HCT116 (cell line): ENCODE measurements around the gene ZMYND19. TPM values are rescaled to one million over a fixed set of nuclear protein-coding genes. Genes with fewer than 3 reads are reported as not detected.

Source experiments
- ATAC-seq: fragments of 200-7000 bp; cut with Tn5 transposase; 2 replicates; pipeline ENCODE4 v1.9.1; 2020; ENCODE audit warnings: mild to moderate bottlenecking, moderate library complexity
- BruUV-seq: library from RNA; stranded (reverse); fragments of 400-500 nt; replicated peaks from 2 replicates; lab custom pipeline; 2021; lab: Mats Ljungman, UMichigan
- CTCF ChIA-PET: fragments of 300-600 bp; sonication (Branson Sonifier 250); formaldehyde crosslinking; loops from one replicate; lab custom pipeline; 2021; ENCODE audit warnings: antibody characterized with exemption; lab: Charles Lee
- POLR2A ChIA-PET: fragments of 300-600, 350-600 bp; sonication (Branson Sonifier 250); formaldehyde crosslinking; loops from one replicate; lab custom pipeline; 2021; ENCODE audit warnings: antibody characterized with exemption; lab: Charles Lee
- RAD21 ChIA-PET, 2 experiments: fragments of 300-600 bp; sonication (Branson Sonifier 250); formaldehyde crosslinking; loops; one replicate each; lab custom pipeline; 2023; ENCODE audit warnings: low total read pairs in 2 of 2; ENCODE audit not compliant: uncharacterized antibody in 2 of 2, unreplicated experiment in 2 of 2, low non-redundant PET in 1 of 2; lab: Charles Lee
- DNase-seq: peaks from one replicate; pipeline ENCODE4 v3.0.0-alpha.2; 2010; ENCODE audit warnings: low read depth, low spot score
- H2AFZ ChIP-seq: fragments of 200-600 bp; shearing (Covaris generic), sonication (generic); 2 replicates; pipeline ENCODE4 v1.6.1; 2017; ENCODE audit warnings: low read depth, mixed run types, mixed read lengths, antibody characterized with exemption, low read length; ENCODE audit not compliant: poor library complexity, severe bottlenecking
- H3K27ac ChIP-seq: 2 replicates; pipeline ENCODE4 v1.5.1; 2012; ENCODE audit warnings: low read depth, low read length
- H3K27me3 ChIP-seq: fragments of 200-600 bp; sonication (generic); 2 replicates; pipeline ENCODE4 v1.6.1; 2016; ENCODE audit warnings: mixed run types, low read length, mixed read lengths; ENCODE audit not compliant: insufficient read depth
- H3K36me3 ChIP-seq, 2 experiments: fragments of 200-500 bp in 1 of 2; fragments of 200-600 bp in 1 of 2; sonication (Bioruptor generic) in 1 of 2; sonication (generic) in 1 of 2; 2 replicates each; pipeline versions ENCODE4 v1.5.1 to v1.6.1; 2014 to 2016; ENCODE audit warnings: low read length in 2 of 2, inconsistent platforms in 1 of 2, mixed read lengths in 1 of 2, mixed run types in 1 of 2; ENCODE audit not compliant: insufficient read depth in 2 of 2, control insufficient read depth in 1 of 2
- H3K4me1 ChIP-seq, 2 experiments: fragments of 200-600 bp in 1 of 2; sonication (generic) in 1 of 2; 2 replicates each; pipeline versions ENCODE4 v1.5.1 to v1.6.1; 2012 to 2017; ENCODE audit warnings: low read length in 2 of 2, inconsistent platforms in 1 of 2, mild to moderate bottlenecking in 1 of 2, mixed read lengths in 1 of 2, mixed run types in 1 of 2, moderate library complexity in 1 of 2; ENCODE audit not compliant: insufficient read depth in 2 of 2, control insufficient read depth in 1 of 2
- H3K4me2 ChIP-seq: fragments of 200-600 bp; sonication (generic); 2 replicates; pipeline ENCODE4 v1.6.1; 2017; ENCODE audit warnings: mixed run types, low read length, mixed read lengths
- H3K4me3 ChIP-seq, 2 experiments: fragments of 200-600 bp in 1 of 2; sonication (generic) in 1 of 2; replicated peaks in 1 of 2; 2 replicates each; pipeline ENCODE4 v1.5.1; 2011 to 2016; ENCODE audit warnings: low read length in 2 of 2, control low read depth in 1 of 2, low read depth in 1 of 2, mild to moderate bottlenecking in 1 of 2, mixed read lengths in 1 of 2, mixed run types in 1 of 2
- H3K79me2 ChIP-seq: fragments of 200-600 bp; sonication (generic); 2 replicates; pipeline ENCODE4 v1.6.1; 2017; ENCODE audit warnings: mild to moderate bottlenecking, mixed run types, low read length, moderate library complexity, mixed read lengths; ENCODE audit not compliant: insufficient read depth
- H3K9ac ChIP-seq: fragments of 200-600 bp; sonication (generic); 2 replicates; pipeline ENCODE4 v1.6.1; 2016; ENCODE audit warnings: low read length, mixed read lengths
- H3K9me2 ChIP-seq: fragments of 200-600 bp; sonication (generic), shearing (Covaris generic); 2 replicates; pipeline ENCODE4 v1.6.1; 2017; ENCODE audit warnings: mixed run types, mild to moderate bottlenecking, moderate library complexity; ENCODE audit not compliant: insufficient read depth
- H3K9me3 ChIP-seq, 2 experiments: fragments of 200-500 bp in 1 of 2; fragments of 200-600 bp in 1 of 2; sonication (Bioruptor generic) in 1 of 2; sonication (generic) in 1 of 2; 2 replicates each; pipeline ENCODE4 v1.6.1; 2014 to 2017; ENCODE audit warnings: low read length in 2 of 2, mixed read lengths in 2 of 2, inconsistent platforms in 1 of 2, low read depth in 1 of 2, mild to moderate bottlenecking in 1 of 2, mixed run types in 1 of 2, moderate library complexity in 1 of 2; ENCODE audit not compliant: control insufficient read depth in 1 of 2, insufficient read depth in 1 of 2
- H4K20me1 ChIP-seq: fragments of 200-600 bp; sonication (generic), shearing (Covaris generic); 2 replicates; pipeline ENCODE4 v1.6.1; 2017; ENCODE audit warnings: mixed run types, mild to moderate bottlenecking, moderate library complexity; ENCODE audit not compliant: insufficient read depth
- EGR1 ChIP-seq: IDR thresholded peaks from 2 replicates; pipeline ENCODE4 v1.6.1; 2012; ENCODE audit warnings: low read depth
- JUND ChIP-seq: IDR thresholded peaks from 2 replicates; pipeline ENCODE4 v1.6.1; 2012
- POLR2A ChIP-seq: IDR thresholded peaks from 2 replicates; pipeline ENCODE4 v1.7.0; 2011; ENCODE audit warnings: borderline replicate concordance; ENCODE audit not compliant: insufficient read depth, insufficient read length; ENCODE audit errors: extremely low read depth
- POLR2AphosphoS5 ChIP-seq: IDR thresholded peaks from 2 replicates; pipeline ENCODE4 v1.6.1; 2011; ENCODE audit warnings: mild to moderate bottlenecking, low read depth, low read length, moderate library complexity
- RAD21 ChIP-seq: IDR thresholded peaks from 2 replicates; pipeline ENCODE4 v1.6.1; 2012; ENCODE audit warnings: low read depth, mild to moderate bottlenecking
- SIN3A ChIP-seq: IDR thresholded peaks from 2 replicates; pipeline ENCODE4 v1.6.1; 2012; ENCODE audit warnings: low read depth
- SRF ChIP-seq: IDR thresholded peaks from 2 replicates; pipeline ENCODE4 v1.6.1; 2012; ENCODE audit warnings: low read depth
- YY1 ChIP-seq: IDR thresholded peaks from 2 replicates; pipeline ENCODE4 v1.6.1; 2011; ENCODE audit warnings: low read length, low read depth, moderate library complexity, mild to moderate bottlenecking; ENCODE audit not compliant: insufficient replicate concordance; ENCODE audit errors: extremely low read depth
- intact Hi-C: fragments of 100-400 bp; cut with micrococcal nuclease; formaldehyde crosslinking; loops from 2 replicates; pipeline ENCODE4 v1.10.0; 2022
- total RNA-seq: library from RNA; stranded (reverse); gene quantifications from one replicate; pipeline ENCODE4 v1.2.1, GENCODE V29; 2021; ENCODE audit not compliant: unreplicated experiment
- TF ChIP-seq, protein P1 (sequence below): IDR thresholded peaks from 2 replicates; pipeline ENCODE4 v1.6.1; 2012
- TF ChIP-seq, protein P2 (sequence below): IDR thresholded peaks from 2 replicates; pipeline ENCODE4 v1.6.1; 2012; ENCODE audit warnings: low read depth
- TF ChIP-seq, protein P3 (sequence below): IDR thresholded peaks from 2 replicates; pipeline ENCODE4 v1.6.1; 2011; ENCODE audit warnings: mild to moderate bottlenecking, low read length, moderate library complexity; ENCODE audit not compliant: insufficient replicate concordance; ENCODE audit errors: extremely low read depth

ZMYND19 gene
- total RNA-seq, 1 experiment from 2014 or later = 57.4 TPM

DNA sequence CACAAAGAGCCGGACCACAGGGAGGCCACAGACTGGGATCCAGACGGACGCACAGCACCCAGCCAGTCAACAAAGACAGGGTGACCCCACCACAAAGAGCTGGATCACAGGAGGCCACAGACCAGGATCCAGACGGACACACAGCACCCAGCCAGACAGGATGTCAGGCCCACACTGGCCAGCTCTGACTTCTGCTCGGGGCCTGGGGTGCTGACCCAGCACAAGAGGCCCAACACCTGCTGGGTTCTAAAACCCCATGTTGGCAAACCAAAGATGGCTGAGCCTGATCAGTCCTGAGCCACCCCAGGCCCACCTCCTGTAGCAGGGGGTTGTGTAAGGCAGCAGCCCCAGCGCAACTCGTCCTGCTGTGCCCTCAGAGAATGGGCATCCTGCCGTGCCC lies 6.4 kb downstream of the ZMYND19 start:
- ChIA-PET RAD21 (no interaction called here), CTCF (no interaction called here), POLR2A (no interaction called here)
- H3K79me2 ChIP-seq = peaks cover 70% of the 10 kb centered on the region
- H3K27me3 ChIP-seq = no peaks in the 10 kb centered on the region
- no peaks in the 10 kb centered on the region for H3K9me3 ChIP-seq
- no peak overlapping the region for H3K4me2 ChIP-seq
- no peak for ATAC-seq
- H3K9ac ChIP-seq = no peak overlapping the region
- H3K4me1 ChIP-seq = peaks cover 5 to 11% of the 10 kb centered on the region in 2 experiments; a peak in 2 of 4 replicates
- no peaks in the 10 kb centered on the region for H3K9me2 ChIP-seq
- no peak for DNase-seq
- H4K20me1 ChIP-seq = no peaks in the 10 kb centered on the region
- peaks cover 32 to 70% of the 10 kb centered on the region in 2 experiments; a peak in 3 of 4 replicates for H3K36me3 ChIP-seq
- intact Hi-C loops = no loop called here
- H3K27ac ChIP-seq = no peak overlapping the region
- no peak overlapping the region for H2AFZ ChIP-seq
- BruUV-seq = no TSS peak
- no peak for TF ChIP-seq POLR2AphosphoS5
- no peak for TF ChIP-seq JUND
- TF ChIP-seq, protein P1, sequence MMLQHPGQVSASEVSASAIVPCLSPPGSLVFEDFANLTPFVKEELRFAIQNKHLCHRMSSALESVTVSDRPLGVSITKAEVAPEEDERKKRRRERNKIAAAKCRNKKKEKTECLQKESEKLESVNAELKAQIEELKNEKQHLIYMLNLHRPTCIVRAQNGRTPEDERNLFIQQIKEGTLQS = no peak
- no peak overlapping the region for H3K4me3 ChIP-seq

DNA sequence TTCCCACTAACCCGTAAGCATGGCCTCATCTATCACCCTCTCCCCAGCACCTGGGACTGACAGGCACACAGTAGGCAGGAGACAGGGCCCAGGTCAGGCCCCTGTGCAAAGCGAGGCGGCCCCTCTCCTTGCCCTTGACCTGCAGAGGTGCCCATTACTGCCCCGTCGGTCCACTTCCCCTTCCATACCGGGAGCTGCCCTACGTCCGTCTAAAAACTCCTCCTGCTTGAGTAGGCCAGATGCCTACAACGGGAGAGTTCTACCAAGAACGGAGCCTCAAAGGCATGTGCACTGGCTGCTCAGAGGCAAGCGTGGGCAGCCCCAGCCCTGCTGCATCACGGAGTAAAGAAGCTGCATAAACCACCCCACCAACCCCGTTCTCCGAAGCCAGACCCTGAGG lies 7.0 kb downstream of the ZMYND19 start:
- no peaks in the 10 kb centered on the region for H3K9me3 ChIP-seq
- no peaks in the 10 kb centered on the region for H3K9me2 ChIP-seq
- H3K9ac ChIP-seq = no peak overlapping the region
- H4K20me1 ChIP-seq = no peaks in the 10 kb centered on the region
- RAD21 ChIA-PET = no interaction called here
- peaks cover 67% of the 10 kb centered on the region for H3K79me2 ChIP-seq
- H3K4me3 ChIP-seq = no peak overlapping the region
- intact Hi-C loops = no loop called here
- peaks cover 0 to 6% of the 10 kb centered on the region in 2 experiments; a peak in 1 of 4 replicates for H3K4me1 ChIP-seq
- H3K36me3 ChIP-seq = peaks cover 32 to 63% of the 10 kb centered on the region in 2 experiments; a peak in 3 of 4 replicates
- DNase-seq = no peak
- POLR2A ChIA-PET = no interaction called here
- H3K27me3 ChIP-seq = no peaks in the 10 kb centered on the region
- no peak overlapping the region for H2AFZ ChIP-seq
- no peak overlapping the region for H3K27ac ChIP-seq
- BruUV-seq = no TSS peak
- no peak overlapping the region for H3K4me2 ChIP-seq
- no peak for ATAC-seq
- CTCF ChIA-PET = no interaction called here
- no peak for TF ChIP-seq SRF
- no peak for TF ChIP-seq SIN3A
- no peak for TF ChIP-seq YY1
- TF ChIP-seq POLR2A = no peak
- TF ChIP-seq, protein P2, sequence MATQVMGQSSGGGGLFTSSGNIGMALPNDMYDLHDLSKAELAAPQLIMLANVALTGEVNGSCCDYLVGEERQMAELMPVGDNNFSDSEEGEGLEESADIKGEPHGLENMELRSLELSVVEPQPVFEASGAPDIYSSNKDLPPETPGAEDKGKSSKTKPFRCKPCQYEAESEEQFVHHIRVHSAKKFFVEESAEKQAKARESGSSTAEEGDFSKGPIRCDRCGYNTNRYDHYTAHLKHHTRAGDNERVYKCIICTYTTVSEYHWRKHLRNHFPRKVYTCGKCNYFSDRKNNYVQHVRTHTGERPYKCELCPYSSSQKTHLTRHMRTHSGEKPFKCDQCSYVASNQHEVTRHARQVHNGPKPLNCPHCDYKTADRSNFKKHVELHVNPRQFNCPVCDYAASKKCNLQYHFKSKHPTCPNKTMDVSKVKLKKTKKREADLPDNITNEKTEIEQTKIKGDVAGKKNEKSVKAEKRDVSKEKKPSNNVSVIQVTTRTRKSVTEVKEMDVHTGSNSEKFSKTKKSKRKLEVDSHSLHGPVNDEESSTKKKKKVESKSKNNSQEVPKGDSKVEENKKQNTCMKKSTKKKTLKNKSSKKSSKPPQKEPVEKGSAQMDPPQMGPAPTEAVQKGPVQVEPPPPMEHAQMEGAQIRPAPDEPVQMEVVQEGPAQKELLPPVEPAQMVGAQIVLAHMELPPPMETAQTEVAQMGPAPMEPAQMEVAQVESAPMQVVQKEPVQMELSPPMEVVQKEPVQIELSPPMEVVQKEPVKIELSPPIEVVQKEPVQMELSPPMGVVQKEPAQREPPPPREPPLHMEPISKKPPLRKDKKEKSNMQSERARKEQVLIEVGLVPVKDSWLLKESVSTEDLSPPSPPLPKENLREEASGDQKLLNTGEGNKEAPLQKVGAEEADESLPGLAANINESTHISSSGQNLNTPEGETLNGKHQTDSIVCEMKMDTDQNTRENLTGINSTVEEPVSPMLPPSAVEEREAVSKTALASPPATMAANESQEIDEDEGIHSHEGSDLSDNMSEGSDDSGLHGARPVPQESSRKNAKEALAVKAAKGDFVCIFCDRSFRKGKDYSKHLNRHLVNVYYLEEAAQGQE = no peak
- no peak for TF ChIP-seq POLR2AphosphoS5
- TF ChIP-seq, protein P3, sequence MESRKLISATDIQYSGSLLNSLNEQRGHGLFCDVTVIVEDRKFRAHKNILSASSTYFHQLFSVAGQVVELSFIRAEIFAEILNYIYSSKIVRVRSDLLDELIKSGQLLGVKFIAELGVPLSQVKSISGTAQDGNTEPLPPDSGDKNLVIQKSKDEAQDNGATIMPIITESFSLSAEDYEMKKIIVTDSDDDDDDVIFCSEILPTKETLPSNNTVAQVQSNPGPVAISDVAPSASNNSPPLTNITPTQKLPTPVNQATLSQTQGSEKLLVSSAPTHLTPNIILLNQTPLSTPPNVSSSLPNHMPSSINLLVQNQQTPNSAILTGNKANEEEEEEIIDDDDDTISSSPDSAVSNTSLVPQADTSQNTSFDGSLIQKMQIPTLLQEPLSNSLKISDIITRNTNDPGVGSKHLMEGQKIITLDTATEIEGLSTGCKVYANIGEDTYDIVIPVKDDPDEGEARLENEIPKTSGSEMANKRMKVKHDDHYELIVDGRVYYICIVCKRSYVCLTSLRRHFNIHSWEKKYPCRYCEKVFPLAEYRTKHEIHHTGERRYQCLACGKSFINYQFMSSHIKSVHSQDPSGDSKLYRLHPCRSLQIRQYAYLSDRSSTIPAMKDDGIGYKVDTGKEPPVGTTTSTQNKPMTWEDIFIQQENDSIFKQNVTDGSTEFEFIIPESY = no peak
- TF ChIP-seq RAD21 = no peak
- no peak for TF ChIP-seq EGR1
- TF ChIP-seq, protein P1 = no peak
- TF ChIP-seq, all 23 proteins: peak for 0
